Loucy (cell line): Measurements from ENCODE around the gene BCL11B.

Source experiments
- CTCF ChIP-seq: fragments of 200-600 bp; sonication (generic); conservative IDR thresholded peaks from 2 replicates; pipeline ENCODE4 v1.5.1; 2014; ENCODE audit warnings: mild to moderate bottlenecking, antibody characterized with exemption, low read length
- EZH2phosphoT487 ChIP-seq: fragments of 200-600 bp; IDR thresholded peaks from 2 replicates; pipeline ENCODE4 v1.6.1; 2018; ENCODE audit warnings: antibody characterized with exemption, mild to moderate bottlenecking, moderate library complexity, borderline replicate concordance

- TF ChIP-seq CTCF: no peak
- no peak for TF ChIP-seq EZH2phosphoT487
These were observed 132.8 kb downstream of the BCL11B start for GRCh38 chr14:99138999-99139865.
